Measurements from ENCODE around the gene ESPNL.
"Not testable (repeated sequence)": the region's sequence is repeated elsewhere in the genome, so short reads cannot be mapped to it uniquely, and the experiment has no call there.

The ESPNL gene

GRCh38 chr2:238114331-238114841, 14.2 kb downstream of the ESPNL start:
- no peak for DNase-seq (ENCODE audit: low spot score)

- no peak for DNase-seq (ENCODE audit: low spot score)
Observed at GRCh38 chr2:238114851-238115660, 14.9 kb downstream of the ESPNL start.

GRCh38 chr2:238115709-238116108, 15.6 kb downstream of the ESPNL start:
- DNase-seq (ENCODE audit: low spot score): not testable (repeated sequence)

GRCh38 chr2:238116298-238117198, 16.4 kb downstream of the ESPNL start:
- no peak for DNase-seq (ENCODE audit: low spot score)

- DNase-seq (ENCODE audit: low spot score): no peak
Observed at GRCh38 chr2:238117199-238118154, 17.3 kb downstream of the ESPNL start.

GRCh38 chr2:238119756-238120462, 19.8 kb downstream of the ESPNL start:
- no peak for DNase-seq (ENCODE audit: low spot score)

GRCh38 chr2:238120463-238121298, 20.5 kb downstream of the ESPNL start:
- peak; percentile 76 for DNase-seq (ENCODE audit: low spot score)

- DNase-seq (ENCODE audit: low spot score): no peak
Observed at GRCh38 chr2:238121511-238122286, 21.6 kb downstream of the ESPNL start.

GRCh38 chr2:238122287-238123217, 22.4 kb downstream of the ESPNL start:
- no peak for DNase-seq (ENCODE audit: low spot score)

- no peak for DNase-seq (ENCODE audit: low spot score)
Observed at GRCh38 chr2:238123218-238123971, 23.3 kb downstream of the ESPNL start.

GRCh38 chr2:238123991-238124470, 23.9 kb downstream of the ESPNL start:
- no peak for DNase-seq (ENCODE audit: low spot score)

- DNase-seq (ENCODE audit: low spot score): no peak
Observed at GRCh38 chr2:238124488-238125126, 24.5 kb downstream of the ESPNL start.

- DNase-seq (ENCODE audit: low spot score): no peak
Observed at GRCh38 chr2:238125127-238125885, 25.2 kb downstream of the ESPNL start.

- no peak for DNase-seq (ENCODE audit: low spot score)
Observed at GRCh38 chr2:238126338-238126737, 26.2 kb downstream of the ESPNL start.

GRCh38 chr2:238126775-238127164, 26.6 kb downstream of the ESPNL start:
- DNase-seq (ENCODE audit: low spot score): no peak
